Measurements from ENCODE around the gene RAPGEF4.

RAPGEF4 gene

DNA sequence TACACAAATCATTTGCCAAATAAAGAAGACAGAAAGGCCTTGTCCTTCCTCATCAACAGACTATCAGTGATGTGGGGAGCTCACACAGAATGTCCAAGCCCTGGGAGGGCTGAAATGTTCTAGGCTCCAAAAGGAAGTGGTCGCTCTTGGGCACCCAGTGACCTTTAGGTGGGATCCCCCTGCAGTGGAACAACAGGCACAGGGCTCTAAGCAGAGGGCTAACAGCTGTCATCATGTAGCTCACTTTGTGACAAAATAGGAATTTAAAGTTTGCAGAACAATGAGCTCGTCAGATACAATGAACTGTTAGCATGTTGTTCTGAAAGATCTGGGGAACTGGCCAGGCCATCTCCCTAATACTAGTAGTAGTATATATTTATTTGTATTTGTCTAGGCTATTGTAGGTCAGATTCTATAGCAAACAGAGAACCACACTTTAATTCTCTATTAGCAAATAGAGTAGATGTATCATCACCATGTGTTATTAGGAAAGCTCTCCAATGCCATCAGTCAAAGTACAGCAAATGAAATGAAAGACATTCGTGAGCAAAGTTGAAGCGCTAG is 188.5 kb downstream of the RAPGEF4 start:
- H2AFZ ChIP-seq (ENCODE audit: low read length), result no peak overlapping the region
- H3K79me2 ChIP-seq (ENCODE audit: insufficient read depth, low read length), result no peaks in the 10 kb centered on the region
- no peaks in the 10 kb centered on the region for H3K9me3 ChIP-seq (ENCODE audit: insufficient read depth, low read depth, low read length)
- no peaks in the 10 kb centered on the region for H3K4me1 ChIP-seq (ENCODE audit: insufficient read depth, low read length, poor library complexity, severe bottlenecking)
- TF ChIP-seq, protein P1, sequence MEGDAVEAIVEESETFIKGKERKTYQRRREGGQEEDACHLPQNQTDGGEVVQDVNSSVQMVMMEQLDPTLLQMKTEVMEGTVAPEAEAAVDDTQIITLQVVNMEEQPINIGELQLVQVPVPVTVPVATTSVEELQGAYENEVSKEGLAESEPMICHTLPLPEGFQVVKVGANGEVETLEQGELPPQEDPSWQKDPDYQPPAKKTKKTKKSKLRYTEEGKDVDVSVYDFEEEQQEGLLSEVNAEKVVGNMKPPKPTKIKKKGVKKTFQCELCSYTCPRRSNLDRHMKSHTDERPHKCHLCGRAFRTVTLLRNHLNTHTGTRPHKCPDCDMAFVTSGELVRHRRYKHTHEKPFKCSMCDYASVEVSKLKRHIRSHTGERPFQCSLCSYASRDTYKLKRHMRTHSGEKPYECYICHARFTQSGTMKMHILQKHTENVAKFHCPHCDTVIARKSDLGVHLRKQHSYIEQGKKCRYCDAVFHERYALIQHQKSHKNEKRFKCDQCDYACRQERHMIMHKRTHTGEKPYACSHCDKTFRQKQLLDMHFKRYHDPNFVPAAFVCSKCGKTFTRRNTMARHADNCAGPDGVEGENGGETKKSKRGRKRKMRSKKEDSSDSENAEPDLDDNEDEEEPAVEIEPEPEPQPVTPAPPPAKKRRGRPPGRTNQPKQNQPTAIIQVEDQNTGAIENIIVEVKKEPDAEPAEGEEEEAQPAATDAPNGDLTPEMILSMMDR (conservative IDR thresholded peaks at IDR 0.05; ENCODE audit: low read length), result no peak
- TF ChIP-seq EZH2phosphoT487 (IDR thresholded peaks at IDR 0.05; ENCODE audit: borderline replicate concordance), result no peak
- no peaks in the 10 kb centered on the region for H3K36me3 ChIP-seq (ENCODE audit: insufficient read depth, low read length)
- H3K4me3 ChIP-seq (ENCODE audit: low read length, poor library complexity, severe bottlenecking), result no peak overlapping the region
- H4K20me1 ChIP-seq (ENCODE audit: insufficient read depth, low read length, poor library complexity, severe bottlenecking), result no peaks in the 10 kb centered on the region
- no peak overlapping the region for H3K9ac ChIP-seq (ENCODE audit: low read depth, low read length, poor library complexity, severe bottlenecking)
- H3K4me2 ChIP-seq (ENCODE audit: low read depth, low read length, poor library complexity, severe bottlenecking), result no peak overlapping the region
- no peaks in the 10 kb centered on the region for H3K9me2 ChIP-seq (replicated peaks; ENCODE audit: low read depth, low read length)
- no peaks in the 10 kb centered on the region for H3K27me3 ChIP-seq (ENCODE audit: insufficient read depth, low read length, poor library complexity, severe bottlenecking)
- H3F3A ChIP-seq (ENCODE audit: low read depth), result no peaks in the 10 kb centered on the region

DNA sequence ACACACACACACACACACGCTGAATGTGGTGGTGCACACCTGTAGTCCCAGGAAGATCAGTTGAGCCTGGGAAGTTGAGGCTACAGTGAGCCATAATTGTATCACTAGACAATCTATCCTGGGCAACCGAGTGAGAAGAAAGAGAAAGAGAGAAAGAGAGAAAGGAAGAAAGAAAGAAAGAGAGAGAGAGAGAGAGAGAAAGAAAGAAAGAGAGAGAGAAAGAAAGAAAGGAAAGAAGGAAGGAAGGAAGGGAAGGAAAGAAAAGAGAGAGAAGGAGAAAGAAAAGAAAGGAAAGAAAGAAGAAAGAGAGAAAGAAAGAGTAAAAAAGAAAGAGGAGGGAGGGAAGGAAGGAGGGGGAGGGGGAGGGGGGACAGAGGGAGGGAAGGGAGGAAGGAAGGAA is 190.0 kb downstream of the RAPGEF4 start:
- TF ChIP-seq, protein P1 (conservative IDR thresholded peaks at IDR 0.05; ENCODE audit: low read length), result no peak
- TF ChIP-seq EZH2phosphoT487 (IDR thresholded peaks at IDR 0.05; ENCODE audit: borderline replicate concordance), result no peak
- no peaks in the 10 kb centered on the region for H3K27me3 ChIP-seq (ENCODE audit: insufficient read depth, low read length, poor library complexity, severe bottlenecking)
- peaks cover 2% of the 10 kb centered on the region for H3K4me1 ChIP-seq (ENCODE audit: insufficient read depth, low read length, poor library complexity, severe bottlenecking)

DNA sequence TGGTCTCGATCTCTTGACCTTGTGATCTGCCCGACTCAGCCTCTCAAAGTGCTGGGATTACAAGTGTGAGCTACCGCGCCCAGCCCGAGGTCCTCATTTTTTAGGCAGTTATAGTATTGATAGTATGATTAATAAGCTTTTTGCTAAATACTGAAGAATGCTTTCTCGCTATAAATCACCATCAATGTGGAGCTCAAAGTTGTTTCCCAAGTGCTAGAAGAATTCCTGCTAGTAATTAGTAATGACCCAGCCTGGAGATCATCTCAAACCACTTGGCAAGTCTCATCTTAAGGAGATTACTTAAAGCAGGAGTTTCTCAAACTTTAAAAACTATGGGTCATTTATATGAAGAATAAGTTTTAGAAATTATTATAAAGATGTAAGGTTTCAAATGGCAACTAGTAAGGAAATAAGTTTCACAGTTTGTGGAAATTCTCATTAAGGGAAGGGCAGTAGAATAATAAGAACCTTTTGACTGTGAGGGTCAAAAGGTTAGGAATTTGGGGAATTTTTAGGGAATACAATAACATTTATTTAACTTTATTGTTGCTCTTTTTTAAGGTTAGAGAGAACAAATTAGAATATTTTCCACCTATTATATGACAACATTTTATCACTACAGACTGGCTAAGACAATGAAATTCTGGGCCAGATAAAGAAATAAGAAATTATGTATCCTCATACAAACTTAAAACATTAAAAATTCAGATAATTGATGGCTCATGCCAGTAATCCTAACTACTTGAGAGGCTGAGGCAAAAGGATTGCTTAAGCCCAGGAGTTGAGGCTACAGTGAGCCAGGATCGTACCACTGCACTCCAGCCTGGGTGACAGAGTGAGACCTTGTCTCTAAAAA is 191.4 kb downstream of the RAPGEF4 start:
- Histone ChIP-seq H3F3A (ENCODE audit: low read depth) (no peaks in the 10 kb centered on the region), H3K4me1 (ENCODE audit: insufficient read depth, low read length, poor library complexity, severe bottlenecking) (peaks cover 11% of the 10 kb centered on the region), H2AFZ (ENCODE audit: low read length) (no peak overlapping the region), H3K27me3 (ENCODE audit: insufficient read depth, low read length, poor library complexity, severe bottlenecking) (no peaks in the 10 kb centered on the region), H3K4me3 (ENCODE audit: low read length, poor library complexity, severe bottlenecking) (no peak overlapping the region), H3K9ac (ENCODE audit: low read depth, low read length, poor library complexity, severe bottlenecking) (no peak overlapping the region), H4K20me1 (ENCODE audit: insufficient read depth, low read length, poor library complexity, severe bottlenecking) (no peaks in the 10 kb centered on the region), H3K36me3 (ENCODE audit: insufficient read depth, low read length) (no peaks in the 10 kb centered on the region), H3K9me3 (ENCODE audit: insufficient read depth, low read depth, low read length) (no peaks in the 10 kb centered on the region), H3K9me2 (replicated peaks; ENCODE audit: low read depth, low read length) (no peaks in the 10 kb centered on the region), H3K4me2 (ENCODE audit: low read depth, low read length, poor library complexity, severe bottlenecking) (no peak overlapping the region), H3K79me2 (ENCODE audit: insufficient read depth, low read length) (no peaks in the 10 kb centered on the region)
- TF ChIP-seq EZH2phosphoT487 (IDR thresholded peaks at IDR 0.05; ENCODE audit: borderline replicate concordance), result no peak
- TF ChIP-seq, protein P1 (conservative IDR thresholded peaks at IDR 0.05; ENCODE audit: low read length), result no peak

More for the DNA sequence above, 190.0 kb downstream of the RAPGEF4 start:
- no peaks in the 10 kb centered on the region for H3K79me2 ChIP-seq (ENCODE audit: insufficient read depth, low read length)
- no peak overlapping the region for H2AFZ ChIP-seq (ENCODE audit: low read length)
- H3K9me2 ChIP-seq (replicated peaks; ENCODE audit: low read depth, low read length), result no peaks in the 10 kb centered on the region
- no peak overlapping the region for H3K9ac ChIP-seq (ENCODE audit: low read depth, low read length, poor library complexity, severe bottlenecking)
- no peak overlapping the region for H3K4me2 ChIP-seq (ENCODE audit: low read depth, low read length, poor library complexity, severe bottlenecking)
- no peaks in the 10 kb centered on the region for H3F3A ChIP-seq (ENCODE audit: low read depth)
- H4K20me1 ChIP-seq (ENCODE audit: insufficient read depth, low read length, poor library complexity, severe bottlenecking), result no peaks in the 10 kb centered on the region
- no peaks in the 10 kb centered on the region for H3K9me3 ChIP-seq (ENCODE audit: insufficient read depth, low read depth, low read length)
- no peaks in the 10 kb centered on the region for H3K36me3 ChIP-seq (ENCODE audit: insufficient read depth, low read length)
- H3K4me3 ChIP-seq (ENCODE audit: low read length, poor library complexity, severe bottlenecking), result no peak overlapping the region
